HCT116 (cell line): ENCODE measurements around the gene IMPG2.

Source experiments
- CTCF ChIP-seq, 3 experiments: fragments of 200-600 bp in 1 of 3; sonication (generic) in 1 of 3; IDR thresholded peaks in 2 of 3; conservative IDR thresholded peaks in 1 of 3; 2 replicates each; pipeline ENCODE4 v1.5.1; 2012 to 2017; ENCODE audit warnings: low read depth in 2 of 3, low read length in 2 of 3, antibody characterized with exemption in 1 of 3, borderline replicate concordance in 1 of 3, control low read depth in 1 of 3, mild to moderate bottlenecking in 1 of 3, mixed read lengths in 1 of 3, mixed run types in 1 of 3, moderate library complexity in 1 of 3; ENCODE audit not compliant: insufficient read depth in 1 of 3
- EZH2 ChIP-seq: fragments of 200-600 bp; sonication (generic); IDR thresholded peaks from 2 replicates; pipeline ENCODE4 v1.6.1; 2017; ENCODE audit warnings: antibody characterized with exemption, mixed run types
- JUND ChIP-seq: IDR thresholded peaks from 2 replicates; pipeline ENCODE4 v1.6.1; 2012
- REST ChIP-seq: IDR thresholded peaks from 2 replicates; pipeline ENCODE4 v1.6.1; 2012; ENCODE audit warnings: low read depth
- SIN3A ChIP-seq: IDR thresholded peaks from 2 replicates; pipeline ENCODE4 v1.6.1; 2012; ENCODE audit warnings: low read depth
- ZFX ChIP-seq: fragments of 450-650 bp; IDR thresholded peaks from 2 replicates; pipeline ENCODE4 v1.6.1; 2017

GRCh38 chr3:101292027-101292426, 28.3 kb downstream of the IMPG2 start:
- no peak for TF ChIP-seq EZH2
- TF ChIP-seq JUND, result no peak
- no peak for TF ChIP-seq ZFX
- no peak for TF ChIP-seq SIN3A
- TF ChIP-seq REST, result no peak
- no peak for TF ChIP-seq CTCF (IDR thresholded peaks at IDR 0.05 in 2 of 3, conservative IDR thresholded peaks at IDR 0.05 in 1 of 3; ENCODE audit: borderline replicate concordance in 1 of 3, insufficient read depth in 1 of 3, low read depth in 2 of 3, low read length in 2 of 3)
